AG08395 (cell line): ENCODE measurements around the gene IQSEC3.

Experiments
- DNase-seq: peaks from one replicate; pipeline ENCODE4 v3.0.0; 2012; ENCODE audit warnings: mixed read lengths, low spot score

The IQSEC3 gene

GRCh38 chr12:80681-81190 lies 14.2 kb downstream of the IQSEC3 start:
- no peak for DNase-seq

- DNase-seq = no peak
Measured at GRCh38 chr12:82740-83139, 16.2 kb downstream of the IQSEC3 start.

GRCh38 chr12:84056-84455 lies 17.5 kb downstream of the IQSEC3 start:
- DNase-seq = no peak

GRCh38 chr12:85191-85666 lies 18.7 kb downstream of the IQSEC3 start:
- DNase-seq = no peak

GRCh38 chr12:87315-87714 lies 20.7 kb downstream of the IQSEC3 start:
- DNase-seq = no peak

GRCh38 chr12:87856-88255 lies 21.3 kb downstream of the IQSEC3 start:
- no peak for DNase-seq

- no peak for DNase-seq
Measured at GRCh38 chr12:89653-90052, 23.1 kb downstream of the IQSEC3 start.

GRCh38 chr12:91213-91612 lies 24.6 kb downstream of the IQSEC3 start:
- DNase-seq = no peak

GRCh38 chr12:93266-94005 lies 26.9 kb downstream of the IQSEC3 start:
- no peak for DNase-seq

GRCh38 chr12:96543-96942 lies 30.0 kb downstream of the IQSEC3 start:
- DNase-seq = no peak

- no peak for DNase-seq
Measured at GRCh38 chr12:98924-99352, 32.4 kb downstream of the IQSEC3 start.

- peak; percentile 40 for DNase-seq
Measured at GRCh38 chr12:99605-100004, 33.0 kb downstream of the IQSEC3 start.

GRCh38 chr12:101969-102878 lies 35.7 kb downstream of the IQSEC3 start:
- no peak for DNase-seq

- DNase-seq = no peak
Measured at GRCh38 chr12:102879-103168, 36.3 kb downstream of the IQSEC3 start.

- DNase-seq = no peak
Measured at GRCh38 chr12:103169-103981, 36.8 kb downstream of the IQSEC3 start.

GRCh38 chr12:104551-105081 lies 38.0 kb downstream of the IQSEC3 start:
- no peak for DNase-seq

- no peak for DNase-seq
Measured at GRCh38 chr12:105696-106095, 39.1 kb downstream of the IQSEC3 start.

GRCh38 chr12:106118-106591 lies 39.6 kb downstream of the IQSEC3 start:
- DNase-seq = no peak

GRCh38 chr12:108594-108993 lies 42.0 kb downstream of the IQSEC3 start:
- DNase-seq = no peak

- no peak for DNase-seq
Measured at GRCh38 chr12:109446-109845, 42.9 kb downstream of the IQSEC3 start.

- DNase-seq = no peak
Measured at GRCh38 chr12:109872-110271, 43.3 kb downstream of the IQSEC3 start.
